WTC11 (cell line): ENCODE measurements around the gene THSD7B. TPM values are rescaled to one million over a fixed set of nuclear protein-coding genes. Genes with fewer than 3 reads are reported as not detected.

Source experiments
- ATAC-seq: fragments of 200-7000 bp; cut with Tn5 transposase; 2 replicates; pipeline ENCODE4 v1.10.0; 2021; ENCODE audit warnings: mild to moderate bottlenecking, moderate library complexity
- CTCF ChIA-PET: fragments of 300-600 bp; sonication (Branson Sonifier 250); formaldehyde crosslinking; loops from one replicate; lab custom pipeline; 2021; ENCODE audit warnings: antibody characterized with exemption; lab: Charles Lee
- POLR2A ChIA-PET: fragments of 350-600 bp; sonication (Branson Sonifier 250); formaldehyde crosslinking; loops from one replicate; lab custom pipeline; 2021; ENCODE audit warnings: antibody characterized with exemption; lab: Charles Lee
- DNase-seq: peaks from one replicate; pipeline ENCODE4 v3.0.0; 2021; ENCODE audit warnings: low spot score
- H3K27ac Mint-ChIP-seq: 2 replicates; pipeline ENCODE4 v1.8.0; 2021; ENCODE audit warnings: mixed read lengths
- H3K27me3 Mint-ChIP-seq: 2 replicates; pipeline ENCODE4 v1.8.0; 2021; ENCODE audit warnings: low read depth, mild to moderate bottlenecking, moderate library complexity, mixed read lengths
- H3K36me3 Mint-ChIP-seq: 2 replicates; pipeline ENCODE4 v1.8.0; 2021; ENCODE audit warnings: mixed read lengths
- H3K4me1 Mint-ChIP-seq: 2 replicates; pipeline ENCODE4 v1.8.0; 2022; ENCODE audit warnings: mixed read lengths
- H3K4me3 Mint-ChIP-seq: 2 replicates; pipeline ENCODE4 v1.8.0; 2021; ENCODE audit warnings: mild to moderate bottlenecking, moderate library complexity, mixed read lengths
- H3K9me3 Mint-ChIP-seq: 2 replicates; pipeline ENCODE4 v1.8.0; 2021; ENCODE audit warnings: mixed read lengths
- AFF4 ChIP-seq: sonication (generic); formaldehyde crosslinking; IDR thresholded peaks from 2 replicates; pipeline ENCODE4 v1.8.1; 2023; ENCODE audit warnings: mild to moderate bottlenecking, missing genetic modification reagents, borderline replicate concordance
- GABPB1 ChIP-seq: sonication (generic); formaldehyde crosslinking; IDR thresholded peaks from 2 replicates; pipeline ENCODE4 v1.8.1; 2023; ENCODE audit warnings: mild to moderate bottlenecking, missing genetic modification reagents
- JAZF1 ChIP-seq: fragments of 250-450 bp; sonication (Bioruptor Pico); IDR thresholded peaks from 2 replicates; pipeline ENCODE4 v1.9.0; 2021; ENCODE audit warnings: moderate library complexity, mild to moderate bottlenecking, inconsistent platforms
- NFYB ChIP-seq: sonication (generic); formaldehyde crosslinking; conservative IDR thresholded peaks from 2 replicates; pipeline ENCODE4 v1.8.0; 2022; ENCODE audit warnings: low read depth, missing genetic modification reagents
- NR3C1 ChIP-seq: sonication (generic); formaldehyde crosslinking; conservative IDR thresholded peaks from 2 replicates; pipeline ENCODE4 v1.8.1; 2023; ENCODE audit warnings: low read depth, mild to moderate bottlenecking, missing genetic modification reagents
- OVOL2 ChIP-seq: fragments of 250-450 bp; sonication (Bioruptor Pico); IDR thresholded peaks from 2 replicates; pipeline ENCODE4 v1.9.0; 2021; ENCODE audit warnings: mild to moderate bottlenecking, borderline replicate concordance
- SP1 ChIP-seq: sonication (generic); formaldehyde crosslinking; conservative IDR thresholded peaks from 2 replicates; pipeline ENCODE4 v1.8.1; 2022; ENCODE audit warnings: missing genetic modification reagents
- ZNF396 ChIP-seq: fragments of 250-450 bp; sonication (Bioruptor Pico); IDR thresholded peaks from 2 replicates; pipeline ENCODE4 v1.8.0; 2021; ENCODE audit warnings: mild to moderate bottlenecking, moderate library complexity, borderline replicate concordance
- ZNF671 ChIP-seq: fragments of 250-450 bp; sonication (Bioruptor Pico); IDR thresholded peaks from 2 replicates; pipeline ENCODE4 v1.8.0; 2021; ENCODE audit warnings: mild to moderate bottlenecking
- ZSCAN18 ChIP-seq: fragments of 250-450 bp; sonication (Bioruptor Pico); IDR thresholded peaks from 2 replicates; pipeline ENCODE4 v2.1.2; 2022; ENCODE audit warnings: mild to moderate bottlenecking, moderate library complexity
- total RNA-seq: library from RNA; stranded (reverse); gene quantifications from 3 replicates; pipeline ENCODE4 v1.2.3, GENCODE V29; 2021
- TF ChIP-seq, protein P1 (sequence below): sonication (generic); formaldehyde crosslinking; IDR thresholded peaks from 2 replicates; pipeline ENCODE4 v1.8.1; 2023; ENCODE audit warnings: mild to moderate bottlenecking, missing genetic modification reagents, moderate library complexity
- TF ChIP-seq, protein P2 (sequence below): sonication (generic); formaldehyde crosslinking; IDR thresholded peaks from 2 replicates; pipeline ENCODE4 v1.8.1; 2023; ENCODE audit warnings: mild to moderate bottlenecking, moderate library complexity, missing genetic modification reagents
- TF ChIP-seq, protein P3 (sequence below): fragments of 200-600 bp; IDR thresholded peaks from 2 replicates; pipeline ENCODE4 v1.8.0; 2022; ENCODE audit warnings: antibody characterized with exemption
- TF ChIP-seq, protein P4 (sequence below): sonication (generic); formaldehyde crosslinking; IDR thresholded peaks from 2 replicates; pipeline ENCODE4 v1.8.0; 2023; ENCODE audit warnings: mild to moderate bottlenecking, missing genetic modification reagents
- TF ChIP-seq, protein P5 (sequence below): sonication (generic); formaldehyde crosslinking; IDR thresholded peaks from 2 replicates; pipeline ENCODE4 v1.8.1; 2022; ENCODE audit warnings: mild to moderate bottlenecking, missing genetic modification reagents, moderate library complexity, borderline replicate concordance
- TF ChIP-seq, protein P6 (sequence below): sonication (generic); formaldehyde crosslinking; IDR thresholded peaks from 2 replicates; pipeline ENCODE4 v1.8.1; 2022; ENCODE audit warnings: low read depth, mild to moderate bottlenecking, moderate library complexity, missing genetic modification reagents, borderline replicate concordance

The THSD7B gene
- total RNA-seq, 1 experiment from 2014 or later = 2.9 TPM

DNA sequence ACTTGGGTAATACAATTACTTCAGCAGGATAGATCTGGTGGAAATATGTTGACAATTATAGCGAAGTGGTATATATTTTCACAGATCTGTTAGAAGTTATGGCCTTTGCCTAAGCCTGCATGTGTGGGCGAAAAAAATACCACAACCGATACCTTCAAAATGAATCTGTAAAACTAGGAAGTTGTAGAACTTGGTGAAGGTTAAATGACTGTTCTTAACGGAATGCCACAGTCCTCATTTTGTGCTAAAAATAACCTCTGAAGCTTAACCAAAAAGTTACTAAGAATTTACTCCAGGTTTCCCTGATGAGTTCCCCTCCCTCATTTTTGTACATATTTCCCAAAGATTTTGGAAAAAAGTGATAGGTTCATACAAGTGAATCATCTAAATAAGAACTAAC lies 550.7 kb downstream of the THSD7B start (continued):
- TF ChIP-seq, protein P1, sequence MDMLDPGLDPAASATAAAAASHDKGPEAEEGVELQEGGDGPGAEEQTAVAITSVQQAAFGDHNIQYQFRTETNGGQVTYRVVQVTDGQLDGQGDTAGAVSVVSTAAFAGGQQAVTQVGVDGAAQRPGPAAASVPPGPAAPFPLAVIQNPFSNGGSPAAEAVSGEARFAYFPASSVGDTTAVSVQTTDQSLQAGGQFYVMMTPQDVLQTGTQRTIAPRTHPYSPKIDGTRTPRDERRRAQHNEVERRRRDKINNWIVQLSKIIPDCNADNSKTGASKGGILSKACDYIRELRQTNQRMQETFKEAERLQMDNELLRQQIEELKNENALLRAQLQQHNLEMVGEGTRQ (CRISPR knock-in tag) = no peak
- TF ChIP-seq, protein P2, sequence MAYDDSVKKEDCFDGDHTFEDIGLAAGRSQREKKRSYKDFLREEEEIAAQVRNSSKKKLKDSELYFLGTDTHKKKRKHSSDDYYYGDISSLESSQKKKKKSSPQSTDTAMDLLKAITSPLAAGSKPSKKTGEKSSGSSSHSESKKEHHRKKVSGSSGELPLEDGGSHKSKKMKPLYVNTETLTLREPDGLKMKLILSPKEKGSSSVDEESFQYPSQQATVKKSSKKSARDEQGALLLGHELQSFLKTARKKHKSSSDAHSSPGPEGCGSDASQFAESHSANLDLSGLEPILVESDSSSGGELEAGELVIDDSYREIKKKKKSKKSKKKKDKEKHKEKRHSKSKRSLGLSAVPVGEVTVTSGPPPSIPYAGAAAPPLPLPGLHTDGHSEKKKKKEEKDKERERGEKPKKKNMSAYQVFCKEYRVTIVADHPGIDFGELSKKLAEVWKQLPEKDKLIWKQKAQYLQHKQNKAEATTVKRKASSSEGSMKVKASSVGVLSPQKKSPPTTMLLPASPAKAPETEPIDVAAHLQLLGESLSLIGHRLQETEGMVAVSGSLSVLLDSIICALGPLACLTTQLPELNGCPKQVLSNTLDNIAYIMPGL (CRISPR knock-in tag) = no peak
- TF ChIP-seq JAZF1 (CRISPR knock-in tag) (no peak), GABPB1 (CRISPR knock-in tag) (no peak), AFF4 (CRISPR knock-in tag) (no peak), SP1 (no peak)
- TF ChIP-seq, protein P3, sequence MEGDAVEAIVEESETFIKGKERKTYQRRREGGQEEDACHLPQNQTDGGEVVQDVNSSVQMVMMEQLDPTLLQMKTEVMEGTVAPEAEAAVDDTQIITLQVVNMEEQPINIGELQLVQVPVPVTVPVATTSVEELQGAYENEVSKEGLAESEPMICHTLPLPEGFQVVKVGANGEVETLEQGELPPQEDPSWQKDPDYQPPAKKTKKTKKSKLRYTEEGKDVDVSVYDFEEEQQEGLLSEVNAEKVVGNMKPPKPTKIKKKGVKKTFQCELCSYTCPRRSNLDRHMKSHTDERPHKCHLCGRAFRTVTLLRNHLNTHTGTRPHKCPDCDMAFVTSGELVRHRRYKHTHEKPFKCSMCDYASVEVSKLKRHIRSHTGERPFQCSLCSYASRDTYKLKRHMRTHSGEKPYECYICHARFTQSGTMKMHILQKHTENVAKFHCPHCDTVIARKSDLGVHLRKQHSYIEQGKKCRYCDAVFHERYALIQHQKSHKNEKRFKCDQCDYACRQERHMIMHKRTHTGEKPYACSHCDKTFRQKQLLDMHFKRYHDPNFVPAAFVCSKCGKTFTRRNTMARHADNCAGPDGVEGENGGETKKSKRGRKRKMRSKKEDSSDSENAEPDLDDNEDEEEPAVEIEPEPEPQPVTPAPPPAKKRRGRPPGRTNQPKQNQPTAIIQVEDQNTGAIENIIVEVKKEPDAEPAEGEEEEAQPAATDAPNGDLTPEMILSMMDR = no peak

DNA sequence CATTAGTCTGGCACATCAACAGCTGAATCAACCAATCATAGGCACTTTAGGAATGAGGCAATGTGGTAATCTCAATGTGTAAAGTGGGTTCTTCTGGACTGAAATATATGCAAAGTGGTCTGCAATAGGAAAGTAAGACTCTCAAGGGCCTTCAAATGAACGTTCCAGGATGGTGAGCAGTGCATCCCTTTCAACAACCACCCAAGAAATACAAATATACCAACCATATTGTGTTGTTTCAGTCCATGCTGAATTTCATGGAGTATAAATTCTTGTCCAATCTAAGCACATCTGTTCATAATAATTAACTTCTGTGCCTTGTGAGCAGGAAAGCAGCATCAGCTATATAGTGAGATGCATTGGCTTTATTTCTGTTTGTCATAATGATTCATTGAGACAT lies 556.2 kb downstream of the THSD7B start:
- no peak for ATAC-seq
- DNase-seq = no peak
- Mint-ChIP-seq H3K9me3 (peaks cover 7% of the 10 kb centered on the region), H3K36me3 (peaks cover 6% of the 10 kb centered on the region), H3K4me3 (no peak overlapping the region), H3K4me1 (no peaks in the 10 kb centered on the region), H3K27ac (no peak overlapping the region), H3K27me3 (no peaks in the 10 kb centered on the region)
- POLR2A ChIA-PET = no interaction called here
- CTCF ChIA-PET = no interaction called here
- TF ChIP-seq, protein P3 = no peak
- TF ChIP-seq OVOL2 (CRISPR knock-in tag) (no peak), NFYB (CRISPR knock-in tag) (no peak), JAZF1 (CRISPR knock-in tag) (no peak), ZNF671 (CRISPR knock-in tag) (no peak), NR3C1 (CRISPR knock-in tag) (no peak), ZSCAN18 (CRISPR knock-in tag) (no peak), ZNF396 (CRISPR knock-in tag) (no peak)
- TF ChIP-seq, protein P4, sequence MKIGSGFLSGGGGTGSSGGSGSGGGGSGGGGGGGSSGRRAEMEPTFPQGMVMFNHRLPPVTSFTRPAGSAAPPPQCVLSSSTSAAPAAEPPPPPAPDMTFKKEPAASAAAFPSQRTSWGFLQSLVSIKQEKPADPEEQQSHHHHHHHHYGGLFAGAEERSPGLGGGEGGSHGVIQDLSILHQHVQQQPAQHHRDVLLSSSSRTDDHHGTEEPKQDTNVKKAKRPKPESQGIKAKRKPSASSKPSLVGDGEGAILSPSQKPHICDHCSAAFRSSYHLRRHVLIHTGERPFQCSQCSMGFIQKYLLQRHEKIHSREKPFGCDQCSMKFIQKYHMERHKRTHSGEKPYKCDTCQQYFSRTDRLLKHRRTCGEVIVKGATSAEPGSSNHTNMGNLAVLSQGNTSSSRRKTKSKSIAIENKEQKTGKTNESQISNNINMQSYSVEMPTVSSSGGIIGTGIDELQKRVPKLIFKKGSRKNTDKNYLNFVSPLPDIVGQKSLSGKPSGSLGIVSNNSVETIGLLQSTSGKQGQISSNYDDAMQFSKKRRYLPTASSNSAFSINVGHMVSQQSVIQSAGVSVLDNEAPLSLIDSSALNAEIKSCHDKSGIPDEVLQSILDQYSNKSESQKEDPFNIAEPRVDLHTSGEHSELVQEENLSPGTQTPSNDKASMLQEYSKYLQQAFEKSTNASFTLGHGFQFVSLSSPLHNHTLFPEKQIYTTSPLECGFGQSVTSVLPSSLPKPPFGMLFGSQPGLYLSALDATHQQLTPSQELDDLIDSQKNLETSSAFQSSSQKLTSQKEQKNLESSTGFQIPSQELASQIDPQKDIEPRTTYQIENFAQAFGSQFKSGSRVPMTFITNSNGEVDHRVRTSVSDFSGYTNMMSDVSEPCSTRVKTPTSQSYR = no peak
- TF ChIP-seq, protein P1 (CRISPR knock-in tag) = no peak
- TF ChIP-seq, protein P5, sequence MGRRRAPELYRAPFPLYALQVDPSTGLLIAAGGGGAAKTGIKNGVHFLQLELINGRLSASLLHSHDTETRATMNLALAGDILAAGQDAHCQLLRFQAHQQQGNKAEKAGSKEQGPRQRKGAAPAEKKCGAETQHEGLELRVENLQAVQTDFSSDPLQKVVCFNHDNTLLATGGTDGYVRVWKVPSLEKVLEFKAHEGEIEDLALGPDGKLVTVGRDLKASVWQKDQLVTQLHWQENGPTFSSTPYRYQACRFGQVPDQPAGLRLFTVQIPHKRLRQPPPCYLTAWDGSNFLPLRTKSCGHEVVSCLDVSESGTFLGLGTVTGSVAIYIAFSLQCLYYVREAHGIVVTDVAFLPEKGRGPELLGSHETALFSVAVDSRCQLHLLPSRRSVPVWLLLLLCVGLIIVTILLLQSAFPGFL (CRISPR knock-in tag) = no peak
- TF ChIP-seq, protein P6, sequence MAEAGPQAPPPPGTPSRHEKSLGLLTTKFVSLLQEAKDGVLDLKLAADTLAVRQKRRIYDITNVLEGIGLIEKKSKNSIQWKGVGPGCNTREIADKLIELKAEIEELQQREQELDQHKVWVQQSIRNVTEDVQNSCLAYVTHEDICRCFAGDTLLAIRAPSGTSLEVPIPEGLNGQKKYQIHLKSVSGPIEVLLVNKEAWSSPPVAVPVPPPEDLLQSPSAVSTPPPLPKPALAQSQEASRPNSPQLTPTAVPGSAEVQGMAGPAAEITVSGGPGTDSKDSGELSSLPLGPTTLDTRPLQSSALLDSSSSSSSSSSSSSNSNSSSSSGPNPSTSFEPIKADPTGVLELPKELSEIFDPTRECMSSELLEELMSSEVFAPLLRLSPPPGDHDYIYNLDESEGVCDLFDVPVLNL (CRISPR knock-in tag) = no peak
